HG03139 (cell line): ENCODE results near the gene GPR158.

Experiments used
- ATAC-seq: cut with Tn5 transposase; IDR thresholded peaks from one replicate; pipeline ENCODE4 v1.9.1; 2021; ENCODE audit not compliant: unreplicated experiment

Gene GPR158

DNA sequence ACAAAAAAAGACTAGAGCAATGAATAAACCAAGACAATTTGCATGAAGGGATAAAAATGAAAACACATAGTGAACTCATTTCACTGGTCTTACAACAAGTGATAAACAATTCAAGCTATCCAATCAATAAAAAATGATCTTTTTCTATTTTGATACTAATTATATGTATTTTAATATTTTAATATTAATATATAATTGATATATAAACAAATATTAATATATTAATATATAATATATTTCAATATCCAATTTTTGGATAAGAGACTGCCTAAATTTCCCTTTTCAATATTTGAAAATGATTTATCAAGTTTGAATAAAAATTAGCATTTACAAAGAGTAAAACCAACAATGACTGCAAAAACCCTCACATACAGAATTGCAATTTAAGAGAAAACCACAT is 317.9 kb downstream of the GPR158 start:
- ATAC-seq: no peak

DNA sequence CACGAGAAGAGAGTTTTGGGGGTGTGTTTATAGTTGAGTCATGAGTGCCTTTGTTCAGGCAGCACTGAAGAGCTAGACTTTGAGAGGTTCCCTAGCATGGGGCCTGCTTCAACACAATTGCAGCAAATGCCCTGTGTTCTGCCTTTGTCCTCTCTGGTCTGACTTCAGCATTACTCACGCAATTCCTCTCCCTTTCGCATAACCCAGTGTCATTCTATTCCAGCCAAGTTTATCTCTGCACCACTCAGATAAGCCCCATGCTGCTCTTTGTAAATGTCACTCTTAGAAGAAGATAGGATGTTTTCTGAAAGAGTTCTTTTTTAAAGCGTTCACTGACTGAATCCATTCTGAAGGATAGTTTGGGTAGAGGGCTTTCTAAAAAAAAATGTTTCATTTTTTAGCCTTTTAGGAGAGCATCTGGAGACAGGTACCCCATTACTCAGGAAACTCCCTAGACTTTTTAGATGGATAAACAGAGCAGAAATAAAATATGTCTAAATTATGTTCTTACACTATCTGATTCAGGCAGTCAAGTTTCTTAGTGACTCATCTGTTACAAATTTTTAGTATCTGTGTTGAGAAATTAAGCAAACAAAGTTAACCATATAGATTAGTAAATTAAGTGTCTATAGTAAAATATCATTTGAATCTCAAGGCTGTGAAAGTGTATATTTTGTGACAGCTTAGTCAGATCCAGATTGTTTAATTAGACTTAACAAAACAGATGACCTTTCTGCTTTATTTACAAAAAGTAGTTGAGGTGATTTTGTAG is 318.5 kb downstream of the GPR158 start:
- ATAC-seq: no peak

DNA sequence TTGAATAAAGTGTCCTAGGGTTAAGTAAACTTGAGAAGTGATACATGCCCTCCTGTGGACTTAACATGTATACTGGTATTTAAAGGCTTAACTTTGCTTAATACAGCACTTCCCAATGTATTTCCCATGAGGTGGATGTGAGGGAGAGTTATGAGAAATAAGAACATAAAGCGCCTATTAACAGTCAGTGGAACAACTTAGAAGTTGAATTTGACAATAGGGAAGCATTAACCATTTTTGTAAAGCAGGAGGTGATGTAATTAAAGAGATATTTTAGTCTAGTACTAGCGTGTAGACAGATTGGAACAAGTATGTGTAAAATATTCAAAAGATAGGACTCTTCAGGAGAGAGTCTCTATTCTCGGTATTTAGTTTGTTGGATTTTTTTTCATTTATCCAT is 322.4 kb downstream of the GPR158 start:
- no peak for ATAC-seq

DNA sequence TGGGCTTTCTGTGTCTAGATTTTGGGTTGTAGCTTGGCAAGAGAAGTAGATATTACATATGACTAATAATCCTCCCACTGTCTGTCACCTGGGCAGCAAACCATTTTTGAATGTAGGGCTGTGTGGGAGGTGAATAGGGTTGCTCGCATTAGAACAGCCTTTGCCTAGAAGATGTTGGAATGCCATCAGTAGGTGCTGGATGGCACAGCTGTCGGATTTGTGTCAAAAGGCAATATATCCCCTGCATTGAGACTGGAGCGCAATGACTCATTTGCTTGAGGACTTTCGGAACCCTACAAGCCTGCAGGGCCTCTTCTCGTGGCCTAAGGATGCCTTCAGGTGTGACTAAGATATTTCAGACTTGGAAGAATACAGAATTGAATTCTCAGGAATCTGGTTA is 323.8 kb downstream of the GPR158 start:
- no peak for ATAC-seq

DNA sequence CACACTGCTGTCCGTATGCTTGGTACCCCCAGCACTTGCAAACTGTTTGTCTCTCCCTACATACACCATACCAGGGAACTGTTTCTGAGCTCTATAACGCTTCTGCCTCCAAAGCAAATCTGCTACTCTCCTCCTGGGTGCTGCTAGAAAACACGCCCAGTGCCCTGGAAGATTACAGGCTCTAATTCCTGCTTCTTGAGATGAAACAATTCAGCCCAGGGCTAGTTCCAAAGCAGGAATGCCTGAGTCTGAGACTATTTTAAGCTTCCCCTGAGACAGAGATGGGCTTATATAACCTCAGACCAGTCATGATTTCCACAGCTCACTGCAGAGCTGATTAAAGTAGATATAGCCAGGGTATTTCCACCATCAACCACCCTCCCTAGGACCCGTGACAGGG is 327.1 kb downstream of the GPR158 start:
- ATAC-seq: no peak

DNA sequence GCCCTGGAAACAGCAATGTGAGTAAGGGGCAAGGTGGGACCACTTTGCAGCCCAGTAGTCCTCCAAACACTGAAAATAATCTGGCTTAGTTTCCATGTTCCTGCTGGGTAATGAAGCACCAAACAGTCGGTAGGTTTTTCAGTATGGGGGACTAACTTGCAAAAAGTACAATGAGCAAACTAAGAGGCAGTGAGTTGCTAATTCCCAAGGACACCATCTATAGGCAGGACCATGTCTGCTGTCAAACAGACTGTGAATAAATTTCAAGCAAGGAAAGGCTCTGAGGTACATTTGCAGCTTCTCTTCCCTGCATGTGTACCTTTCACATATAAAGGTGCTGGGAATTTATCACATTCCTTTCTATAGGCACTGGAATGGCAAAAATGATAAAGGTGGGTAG is 327.7 kb downstream of the GPR158 start:
- no peak for ATAC-seq

DNA sequence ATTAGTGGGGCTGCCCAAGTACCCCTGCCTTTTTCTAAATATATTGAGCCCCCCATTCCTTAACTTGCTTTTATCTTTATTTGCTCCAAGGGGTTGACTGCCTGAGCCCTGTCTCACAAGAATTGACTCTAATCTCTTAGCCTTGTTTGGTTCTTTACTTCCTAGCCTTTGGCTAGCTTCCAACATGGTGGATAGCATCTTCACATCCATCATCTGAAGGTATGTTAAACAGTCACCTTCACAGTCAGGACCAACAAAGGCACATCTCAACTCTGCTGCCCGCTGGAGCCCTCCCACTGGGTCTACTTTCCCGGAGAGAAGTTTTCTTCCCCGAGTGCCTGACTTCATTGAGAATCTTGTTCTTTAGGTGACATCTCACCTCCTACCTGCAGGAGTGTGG is 329.5 kb downstream of the GPR158 start:
- no peak for ATAC-seq

DNA sequence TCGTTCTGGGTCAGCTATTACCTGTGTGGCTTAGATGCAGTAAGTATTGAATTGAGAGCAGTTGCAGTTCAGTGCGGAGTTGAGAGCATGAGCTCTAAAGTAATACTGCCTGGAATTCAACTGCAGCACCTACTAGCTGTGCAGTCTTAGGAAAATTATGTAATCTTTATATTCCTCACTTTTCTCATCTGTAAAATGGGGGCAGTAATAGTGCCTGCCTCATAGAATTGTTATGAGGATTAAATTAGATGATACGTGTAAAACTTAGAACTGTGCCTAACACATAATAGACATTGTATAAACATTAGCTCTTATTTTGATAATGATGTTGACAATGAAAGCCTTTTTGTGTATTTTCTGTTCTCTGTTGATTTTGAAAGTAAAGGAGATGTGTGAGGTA is 330.0 kb downstream of the GPR158 start:
- ATAC-seq: no peak

DNA sequence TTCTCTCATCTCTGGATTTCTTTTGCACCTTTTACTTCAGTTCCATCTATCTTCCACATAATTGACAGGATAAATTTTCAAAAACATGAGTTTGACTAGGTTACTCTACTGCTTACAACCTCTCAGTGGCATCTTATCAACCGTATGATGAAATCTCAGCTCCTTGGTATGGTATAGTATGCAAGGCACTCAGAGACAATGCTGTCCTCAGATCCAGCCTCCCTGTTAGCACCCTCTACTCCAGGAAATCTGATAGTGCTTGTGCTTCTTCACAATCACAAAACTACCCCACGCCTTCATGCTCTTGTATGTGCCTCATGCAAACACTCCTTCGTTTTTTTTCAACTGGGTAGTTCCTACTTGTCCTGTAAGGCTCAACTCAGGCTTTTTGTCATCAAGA is 330.7 kb downstream of the GPR158 start:
- no peak for ATAC-seq

DNA sequence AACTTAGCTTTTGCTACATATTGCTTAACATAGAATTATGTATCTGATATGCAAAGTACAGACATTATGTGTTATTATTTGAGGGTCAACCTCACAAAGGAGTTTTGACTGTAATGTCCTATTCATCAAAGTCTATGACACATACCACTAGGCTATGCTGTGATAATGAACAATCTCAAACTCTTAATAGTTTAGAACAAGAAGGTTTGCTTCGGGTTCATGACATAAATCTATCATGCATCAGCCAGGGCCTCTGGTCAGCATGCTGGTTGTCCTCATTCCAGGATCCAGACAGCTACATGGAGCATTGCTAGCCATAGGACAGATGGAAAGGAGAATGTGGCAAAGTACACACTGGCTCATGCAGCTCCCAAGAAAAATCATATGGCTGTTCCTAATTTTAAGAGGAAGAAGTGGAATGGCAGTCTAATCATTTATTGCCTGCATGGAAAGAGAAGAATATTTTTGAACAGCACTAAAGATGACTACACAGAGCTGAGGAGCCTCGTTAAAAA is 332.1 kb downstream of the GPR158 start:
- no peak for ATAC-seq

DNA sequence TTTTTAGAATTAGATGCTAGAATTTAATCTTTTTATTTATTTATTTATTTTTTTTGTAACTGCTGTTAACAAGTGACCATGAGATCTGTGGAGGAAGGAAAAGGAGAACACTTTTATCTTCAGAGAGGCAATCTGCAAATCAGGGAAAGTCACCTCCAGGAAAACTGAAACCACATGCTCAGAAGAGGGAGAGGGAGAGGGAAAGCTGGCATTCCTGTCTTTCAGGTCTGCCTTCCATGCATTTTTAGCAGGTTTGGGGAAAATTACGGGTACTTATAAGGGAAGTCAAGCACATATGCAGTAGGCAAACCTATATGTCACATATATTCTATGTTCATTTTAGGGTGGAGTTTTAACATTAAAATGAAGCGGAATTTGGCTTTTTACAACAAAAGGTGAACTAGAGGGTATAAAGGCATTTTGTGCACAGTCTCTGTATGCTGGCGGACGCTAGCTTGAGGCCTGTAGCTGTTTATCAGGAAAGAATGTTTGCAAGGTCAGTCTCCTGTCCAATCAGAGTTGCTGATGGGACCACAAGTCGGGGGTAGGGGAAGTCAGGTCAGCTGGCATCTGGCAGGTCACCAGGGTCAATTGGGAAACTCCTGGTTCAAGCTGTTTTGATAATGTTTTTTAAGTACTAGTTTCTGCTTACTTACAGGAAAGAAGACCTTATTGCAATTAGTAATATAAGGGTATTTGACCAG is 333.5 kb downstream of the GPR158 start:
- no peak for ATAC-seq

DNA sequence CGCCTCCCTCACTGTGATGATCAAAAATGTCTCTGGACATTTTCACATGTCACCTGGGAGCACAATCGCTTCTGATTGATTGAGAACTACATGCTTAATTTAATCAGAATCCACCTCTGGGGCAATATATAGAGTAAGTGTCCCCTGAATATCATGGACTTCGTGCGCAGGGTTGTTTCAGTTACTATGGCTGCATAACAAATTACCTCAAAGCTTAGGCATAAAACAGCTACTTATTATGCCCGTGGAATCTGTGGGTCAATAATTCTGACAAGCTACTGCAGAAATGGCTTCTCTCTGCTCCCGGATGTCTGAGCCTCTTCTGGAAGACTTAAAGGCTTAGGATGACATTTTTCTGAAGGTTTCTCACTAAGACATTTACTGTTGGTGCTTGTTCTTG is 334.4 kb downstream of the GPR158 start:
- ATAC-seq: no peak

DNA sequence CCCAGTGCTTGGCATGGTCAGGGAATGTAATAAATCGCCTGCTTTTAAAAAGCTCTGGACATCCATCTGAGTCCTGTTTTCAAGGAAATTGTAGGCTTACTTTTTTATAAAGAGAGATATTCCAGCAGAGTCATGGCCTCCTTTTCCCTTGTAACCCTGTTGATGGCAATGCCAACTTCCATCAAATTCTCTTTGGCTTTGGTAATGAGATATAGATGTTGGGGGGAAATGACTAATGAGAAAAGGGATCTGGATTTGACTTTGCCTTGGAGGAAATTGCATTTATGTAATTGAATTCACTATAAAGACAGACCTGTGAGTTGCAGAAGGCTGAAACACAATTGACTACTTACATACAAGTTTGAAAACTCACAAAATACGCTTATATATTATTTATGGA is 347.5 kb downstream of the GPR158 start:
- no peak for ATAC-seq

DNA sequence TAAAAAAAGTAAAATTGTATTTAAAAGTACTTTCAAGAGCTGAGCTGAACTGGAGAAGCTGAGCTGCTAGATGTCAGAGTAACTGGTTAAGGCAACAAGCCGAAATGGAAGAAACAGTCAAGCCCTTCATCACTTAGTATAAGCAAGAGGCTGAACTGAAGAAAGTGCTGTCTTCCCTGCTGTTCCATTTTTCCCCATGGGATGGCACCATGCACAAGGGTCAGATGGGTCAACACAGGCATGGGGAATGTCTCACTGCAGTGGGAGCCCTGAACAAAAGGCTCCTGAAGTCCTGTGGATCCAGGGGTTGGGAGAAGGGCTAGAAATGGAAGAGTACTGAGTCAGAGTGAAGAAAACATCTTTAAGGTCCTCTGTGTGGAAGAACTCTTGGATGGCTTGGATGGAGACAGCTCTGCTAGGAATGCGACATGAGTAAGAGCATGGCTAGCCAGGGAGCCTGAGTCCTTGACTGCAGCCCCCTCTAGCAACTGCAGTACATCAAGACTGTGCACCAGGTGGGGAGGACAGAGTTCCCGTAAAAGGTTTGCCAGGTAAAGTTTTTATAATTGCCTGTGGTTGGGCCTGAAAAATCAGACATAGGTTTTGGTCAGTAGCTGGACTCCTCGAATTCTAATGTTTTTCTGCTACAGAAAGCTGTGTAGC is 348.3 kb downstream of the GPR158 start:
- no peak for ATAC-seq

DNA sequence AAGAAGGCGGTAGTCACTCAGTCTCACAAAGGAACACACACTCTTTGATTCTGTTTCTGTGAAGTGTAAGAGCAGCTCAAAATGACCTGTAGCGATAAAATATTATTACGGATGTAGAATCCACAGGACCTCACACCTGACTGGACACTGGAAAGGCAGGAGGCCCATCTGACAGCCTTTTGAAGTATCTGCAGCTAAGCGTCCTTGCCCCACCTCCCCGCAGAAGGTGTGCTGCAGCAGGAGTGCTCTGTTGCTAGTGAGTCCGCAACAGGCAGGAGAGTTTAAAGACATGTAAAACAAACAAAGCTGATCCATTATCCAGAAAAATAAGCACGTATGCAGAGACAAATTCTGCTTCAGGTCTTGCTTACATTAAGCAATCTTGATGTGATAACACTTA is 355.5 kb downstream of the GPR158 start:
- no peak for ATAC-seq

DNA sequence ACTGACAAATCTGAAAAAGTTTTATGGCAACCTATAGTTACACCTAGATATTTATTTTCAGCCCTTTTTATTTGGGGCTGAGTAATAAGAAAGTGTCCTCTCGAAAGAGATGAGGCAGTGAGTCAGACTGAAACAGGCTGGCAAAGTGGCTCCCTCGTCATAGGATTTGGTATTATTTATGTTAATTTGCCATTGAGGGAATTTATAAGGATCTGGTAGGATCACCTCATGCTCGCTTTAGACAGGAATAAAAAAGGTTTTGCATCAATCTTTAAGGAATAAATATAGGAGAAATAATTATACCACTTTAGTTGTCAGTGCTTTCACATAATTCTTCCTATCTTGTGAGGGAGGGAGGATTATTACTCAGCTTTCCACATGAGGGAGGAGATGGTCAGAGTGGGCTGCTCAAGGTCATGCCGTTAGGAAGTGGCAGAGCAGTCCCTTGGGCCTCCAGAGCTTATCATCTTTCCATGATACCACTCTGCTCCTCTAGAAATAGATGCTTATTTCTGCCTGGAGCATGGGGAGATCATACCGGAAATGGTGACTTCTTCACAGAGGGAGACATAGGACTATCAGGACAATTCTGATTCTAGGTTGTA is 356.8 kb downstream of the GPR158 start:
- ATAC-seq: no peak

DNA sequence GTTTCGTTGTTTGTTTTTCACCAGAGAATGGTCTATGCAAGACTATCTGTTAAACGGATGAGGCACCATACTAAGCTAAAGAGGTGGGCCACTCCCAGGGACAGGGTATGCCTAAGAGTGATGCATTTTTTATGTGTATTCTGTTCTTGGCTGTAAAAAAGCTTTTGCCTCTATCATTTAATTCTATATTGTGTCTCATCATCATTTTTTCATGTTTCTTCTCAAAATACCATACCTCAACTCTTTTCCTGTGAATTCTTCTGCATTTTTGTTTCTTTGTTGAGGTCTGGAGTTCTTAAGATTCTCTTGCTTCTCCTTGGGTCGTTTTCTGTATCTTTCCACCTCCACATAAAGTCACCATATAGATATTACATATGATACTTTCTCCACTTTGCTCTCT is 357.4 kb downstream of the GPR158 start:
- ATAC-seq: no peak

DNA sequence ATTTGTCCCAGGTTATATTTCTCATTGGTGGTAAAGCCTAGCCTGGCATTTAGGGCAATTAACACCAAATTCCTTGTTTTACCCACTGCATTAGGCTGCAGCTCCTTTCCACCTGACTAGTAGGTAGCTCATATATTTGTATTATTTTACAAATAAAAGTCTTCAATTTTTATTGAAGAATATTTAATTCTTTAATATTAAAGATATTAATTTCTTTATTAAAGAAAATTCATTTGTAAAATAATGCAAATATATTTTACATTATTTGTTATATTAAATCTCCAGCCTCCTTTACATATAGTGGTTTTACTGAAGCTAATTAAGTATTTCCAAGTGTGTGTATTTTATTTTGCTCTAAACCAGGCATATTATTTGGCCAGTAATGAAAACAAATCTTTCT is 361.2 kb downstream of the GPR158 start:
- no peak for ATAC-seq

DNA sequence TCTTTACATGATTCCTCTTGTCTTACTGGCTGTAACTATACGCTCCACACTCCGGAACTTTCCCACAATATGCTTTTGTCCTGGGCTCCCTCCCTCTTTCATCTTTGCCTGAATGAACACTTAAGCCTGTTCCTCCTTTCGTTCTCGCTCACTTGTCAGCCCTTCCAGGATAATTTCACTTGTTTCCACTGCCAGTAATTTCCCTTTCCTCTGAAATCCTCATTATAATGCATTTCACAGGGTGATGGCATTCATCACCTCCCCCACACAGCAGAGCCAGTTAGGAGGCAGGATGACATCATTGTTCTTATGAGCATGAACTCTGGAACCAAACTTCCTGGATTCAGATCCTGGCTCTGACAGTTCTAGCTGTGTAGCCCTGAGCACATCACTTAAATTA is 372.6 kb downstream of the GPR158 start:
- ATAC-seq: no peak

DNA sequence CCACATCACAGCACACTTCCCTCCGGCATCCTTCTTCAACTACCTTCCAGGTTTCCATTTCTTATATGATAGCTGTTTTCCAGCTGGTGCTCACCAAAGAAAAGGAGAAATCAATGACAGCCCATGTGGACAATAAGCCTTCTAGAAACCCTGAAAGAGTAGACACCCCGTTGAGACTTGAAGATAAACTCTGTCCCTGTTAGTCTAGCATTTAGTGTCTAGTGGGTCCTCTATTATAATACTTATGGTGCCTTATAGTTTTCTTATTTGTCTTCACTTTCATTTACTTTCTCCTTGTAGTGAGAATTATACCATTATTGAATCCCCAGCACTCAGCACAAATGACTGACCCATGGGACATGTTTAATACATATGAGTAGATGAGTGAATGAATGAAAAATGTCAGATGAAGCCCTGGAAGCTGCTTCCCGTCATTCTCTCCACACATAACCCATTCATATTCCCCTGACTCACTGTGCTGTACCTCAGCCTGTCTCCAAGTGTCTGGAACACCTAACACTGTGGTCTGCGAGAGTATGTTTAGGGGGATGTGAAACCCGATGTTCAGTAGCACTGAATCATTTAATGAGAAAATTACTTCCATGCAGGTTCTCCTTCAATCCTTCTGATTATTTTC is 377.6 kb downstream of the GPR158 start:
- ATAC-seq: no peak

DNA sequence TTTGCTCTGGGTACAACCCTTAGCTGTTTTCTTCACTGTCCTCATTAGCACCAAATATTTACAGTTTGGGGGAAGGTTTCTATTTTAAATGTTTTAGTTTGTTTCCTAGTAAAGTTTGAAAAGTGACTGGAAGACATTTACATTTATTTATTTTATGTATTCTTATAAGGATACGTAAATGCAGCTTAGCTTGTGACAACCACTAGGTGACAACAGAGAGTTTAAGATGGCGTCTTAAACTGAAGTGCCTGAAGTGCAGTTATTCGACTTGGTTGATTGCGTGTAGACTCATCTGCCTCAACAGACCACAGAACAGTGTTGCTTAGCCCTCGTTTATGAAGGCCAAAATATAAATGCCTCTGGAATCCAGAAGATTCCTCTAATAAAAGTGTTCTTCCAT is 381.1 kb downstream of the GPR158 start:
- ATAC-seq: no peak
